ENCODE measurements around the gene COG1.

The COG1 gene

DNA sequence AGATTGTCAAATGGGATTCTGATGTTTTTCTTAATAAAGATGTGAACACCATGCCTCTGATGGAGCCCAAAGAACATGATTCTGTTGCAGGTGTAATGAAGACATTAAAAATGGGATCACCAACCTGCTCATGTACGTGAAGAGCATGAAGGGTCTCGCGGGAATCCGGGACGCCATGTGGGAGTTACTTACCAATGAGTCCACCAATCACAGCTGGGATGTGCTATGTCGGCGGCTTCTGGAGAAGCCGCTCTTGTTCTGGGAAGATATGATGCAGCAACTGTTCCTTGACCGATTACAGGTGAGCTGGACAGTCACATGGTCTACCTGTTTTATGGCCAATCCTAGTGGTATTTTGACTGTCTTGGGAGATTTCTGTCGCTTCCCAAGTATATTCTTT, 7.6 kb downstream of the COG1 start:
- no peak for DNase-seq

DNA sequence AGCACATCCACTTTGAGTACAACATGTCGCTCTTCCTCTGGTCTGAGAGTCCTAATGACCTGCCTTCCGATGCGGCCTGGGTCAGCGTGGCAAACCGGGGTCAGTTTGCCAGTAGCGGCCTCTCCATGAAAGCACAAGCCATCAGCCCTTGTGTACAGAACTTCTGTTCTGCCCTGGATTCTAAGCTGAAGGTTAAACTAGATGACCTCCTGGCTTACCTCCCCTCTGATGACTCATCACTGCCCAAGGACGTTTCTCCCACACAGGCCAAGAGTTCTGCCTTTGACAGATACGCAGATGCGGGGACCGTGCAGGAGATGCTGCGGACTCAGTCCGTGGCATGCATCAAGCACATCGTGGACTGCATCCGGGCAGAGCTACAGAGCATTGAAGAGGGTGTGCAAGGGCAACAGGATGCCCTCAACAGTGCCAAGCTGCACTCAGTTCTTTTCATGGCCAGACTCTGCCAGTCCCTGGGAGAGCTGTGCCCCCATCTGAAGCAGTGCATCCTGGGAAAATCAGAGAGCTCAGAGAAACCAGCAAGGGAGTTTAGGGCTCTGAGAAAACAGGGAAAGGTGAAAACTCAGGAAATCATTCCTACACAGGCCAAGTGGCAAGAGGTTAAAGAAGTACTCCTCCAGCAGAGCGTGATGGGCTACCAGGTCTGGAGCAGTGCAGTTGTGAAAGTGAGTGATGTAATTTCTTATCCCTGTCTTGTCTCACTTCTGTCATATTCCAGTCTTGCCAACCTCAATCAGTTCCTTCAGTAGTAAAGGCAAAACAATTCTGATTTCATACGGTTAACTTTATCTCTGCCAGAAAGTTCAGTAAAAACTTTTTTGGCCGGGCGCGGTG, 8.6 kb downstream of the COG1 start:
- no peak for DNase-seq

DNA sequence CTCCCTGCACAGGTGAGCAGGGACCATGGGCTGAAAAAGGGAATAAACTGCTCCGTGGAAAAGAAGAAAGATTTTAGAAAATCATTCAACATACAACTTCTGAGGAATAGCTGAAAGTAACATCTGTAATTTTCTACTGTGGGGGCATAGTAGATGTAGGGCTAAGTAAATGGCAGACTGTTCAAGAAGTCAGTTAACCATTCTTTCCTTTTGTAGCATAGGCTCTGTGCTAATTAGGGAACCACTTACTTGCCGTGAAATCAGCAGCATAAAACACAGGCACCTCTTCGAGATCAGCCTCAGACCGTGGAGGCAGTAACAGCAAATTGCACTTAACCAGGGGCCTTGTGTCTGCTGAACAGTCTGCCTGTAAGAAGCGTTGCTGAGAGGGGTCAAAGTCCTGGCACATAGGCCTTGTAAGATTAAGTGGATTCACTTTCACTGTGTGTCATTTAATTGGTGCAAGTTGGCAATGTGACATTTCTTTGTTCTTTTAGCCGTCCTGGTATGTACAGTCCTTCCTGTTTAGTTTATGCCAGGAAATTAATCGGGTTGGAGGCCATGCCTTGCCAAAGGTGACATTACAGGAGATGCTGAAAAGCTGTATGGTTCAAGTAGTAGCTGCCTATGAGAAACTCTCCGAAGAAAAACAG, 10.4 kb downstream of the COG1 start:
- no peak for DNase-seq

DNA sequence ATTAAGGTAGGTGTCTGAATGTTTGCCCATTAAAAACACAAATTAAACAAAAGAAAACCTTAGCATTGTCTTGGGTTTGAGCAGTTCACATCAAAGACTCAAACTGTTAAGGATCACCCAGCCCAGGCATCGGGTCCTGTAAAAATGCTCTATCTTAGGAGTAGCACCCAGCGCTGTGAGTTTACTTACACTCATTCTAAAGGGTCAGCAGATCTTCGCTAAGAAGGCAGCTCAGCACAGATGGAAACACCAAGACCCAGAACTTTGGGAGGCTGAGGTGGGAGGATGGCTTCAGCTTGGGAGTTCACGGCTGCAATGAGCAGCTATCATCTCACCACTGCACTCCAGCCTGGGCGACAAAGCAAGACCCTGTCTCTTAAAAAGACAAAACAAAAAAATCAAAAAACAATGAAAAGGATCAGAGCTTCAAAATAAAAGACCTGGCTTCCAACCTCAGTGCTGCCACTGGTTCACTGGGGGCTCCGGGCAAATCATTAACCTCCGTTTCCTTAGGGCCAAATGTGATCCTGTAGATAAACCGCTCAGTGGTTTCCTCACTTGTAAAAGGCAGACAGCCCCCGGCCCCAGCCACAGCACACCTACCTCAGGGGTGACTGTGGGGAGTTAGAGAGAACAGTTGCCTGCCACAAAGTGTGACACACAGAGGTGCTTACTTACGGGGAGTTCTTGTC, 11.1 kb downstream of the COG1 start:
- DNase-seq, result peak; percentile 12

DNA sequence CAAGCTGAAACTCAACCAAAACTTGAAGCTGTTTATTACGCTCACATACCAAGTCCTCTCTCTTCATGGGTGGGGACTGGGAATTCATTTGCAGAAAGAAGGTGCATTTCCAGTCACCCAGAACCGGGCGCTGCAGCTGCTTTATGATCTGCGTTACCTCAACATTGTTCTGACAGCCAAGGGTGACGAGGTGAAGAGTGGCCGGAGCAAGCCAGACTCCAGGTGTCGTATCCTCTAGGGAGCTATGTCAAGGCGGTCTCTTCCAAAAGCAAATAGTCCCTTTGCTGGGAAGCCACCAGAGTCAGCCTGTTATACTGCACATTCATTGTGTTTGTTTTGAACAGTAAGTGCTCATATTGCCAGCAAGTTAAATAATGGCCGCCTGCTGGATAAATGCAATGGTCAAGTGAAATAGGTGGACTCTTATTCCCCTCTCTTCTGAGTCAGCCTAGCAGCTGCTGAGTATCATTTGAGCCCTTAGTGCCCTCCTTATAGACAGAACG, 12.7 kb downstream of the COG1 start:
- no peak for DNase-seq

DNA sequence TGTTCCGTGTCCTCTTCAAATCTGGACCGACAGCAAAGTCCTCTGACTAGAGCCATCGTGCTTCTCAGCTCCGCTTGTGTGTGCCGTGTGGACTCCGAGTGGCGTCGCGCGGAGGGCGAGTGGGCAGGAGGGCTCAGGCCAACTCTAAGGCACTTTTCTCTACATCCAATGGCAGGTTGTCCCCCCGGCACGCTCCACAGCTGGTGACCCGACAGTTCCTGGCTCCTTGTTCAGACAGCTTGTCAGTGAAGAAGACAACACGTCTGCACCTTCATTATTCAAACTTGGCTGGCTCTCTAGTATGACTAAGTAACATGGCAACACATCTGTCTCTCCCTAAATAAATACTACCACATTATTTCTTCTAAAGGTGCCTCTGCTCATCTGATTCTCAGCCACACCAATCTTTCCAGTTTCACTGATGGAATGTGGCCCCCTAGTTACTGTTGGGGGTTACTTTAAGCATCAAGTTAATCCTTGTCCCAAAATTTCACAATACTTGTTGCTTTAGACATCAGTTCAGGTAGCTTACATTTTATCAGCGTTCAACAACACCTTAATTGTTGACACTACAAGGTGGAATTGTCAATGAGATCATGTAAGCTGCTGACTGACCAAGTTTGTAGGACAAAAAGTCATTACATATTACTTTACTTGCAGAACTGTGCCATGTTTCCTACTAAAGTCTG, 15.4 kb downstream of the COG1 start:
- DNase-seq, result no peak

DNA sequence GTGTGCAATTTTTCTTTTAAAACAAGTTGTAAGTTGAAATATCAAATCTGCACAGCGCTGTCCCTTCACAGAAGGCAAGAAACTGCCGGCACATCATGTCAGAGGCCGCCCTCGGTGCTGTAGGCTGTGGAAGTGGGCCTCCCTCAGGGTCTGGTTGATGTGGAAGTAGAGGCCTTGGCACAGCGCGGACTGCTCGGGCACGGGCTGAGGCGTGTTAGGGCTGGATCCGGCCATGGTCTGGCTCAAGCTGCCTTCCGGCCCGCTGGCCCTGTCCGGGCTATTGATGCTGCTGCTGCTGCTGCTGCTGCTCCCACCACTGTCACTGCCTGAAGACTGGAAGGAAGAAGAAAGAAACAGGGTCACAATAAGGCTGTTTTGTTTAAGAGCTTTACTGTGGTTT, 16.6 kb downstream of the COG1 start:
- DNase-seq, result no peak

DNA sequence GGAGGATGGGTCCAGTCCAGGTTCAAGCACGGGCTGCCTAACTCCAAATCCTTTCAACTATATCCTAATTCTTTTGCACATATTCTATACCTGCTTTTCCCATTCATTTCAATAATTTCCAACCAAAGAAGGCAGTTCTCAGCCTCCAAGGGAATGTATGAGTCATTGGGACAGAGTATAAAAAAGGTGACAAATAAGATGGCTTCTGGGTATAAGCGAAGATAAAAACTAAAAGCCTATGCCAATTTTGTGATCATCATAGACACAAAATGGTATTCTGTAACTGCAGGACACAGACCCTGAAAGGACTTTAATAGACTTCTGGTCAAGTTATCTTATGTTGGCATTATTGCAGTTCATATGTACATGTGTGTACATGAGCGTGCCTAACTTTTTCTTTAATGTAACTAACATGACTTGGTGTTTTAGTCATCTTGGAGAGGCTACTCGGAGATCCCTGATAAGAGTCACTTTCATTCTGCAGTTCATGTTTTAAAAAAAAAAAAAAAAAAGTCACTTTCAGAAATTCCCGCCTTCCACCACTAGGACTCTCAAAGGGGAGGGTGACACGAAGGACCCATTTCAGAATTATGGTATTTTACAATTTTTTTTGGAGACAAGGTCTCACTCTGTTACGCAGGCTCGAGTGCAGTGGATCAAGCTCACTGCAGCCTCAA, 17.3 kb downstream of the COG1 start:
- no peak for DNase-seq

DNA sequence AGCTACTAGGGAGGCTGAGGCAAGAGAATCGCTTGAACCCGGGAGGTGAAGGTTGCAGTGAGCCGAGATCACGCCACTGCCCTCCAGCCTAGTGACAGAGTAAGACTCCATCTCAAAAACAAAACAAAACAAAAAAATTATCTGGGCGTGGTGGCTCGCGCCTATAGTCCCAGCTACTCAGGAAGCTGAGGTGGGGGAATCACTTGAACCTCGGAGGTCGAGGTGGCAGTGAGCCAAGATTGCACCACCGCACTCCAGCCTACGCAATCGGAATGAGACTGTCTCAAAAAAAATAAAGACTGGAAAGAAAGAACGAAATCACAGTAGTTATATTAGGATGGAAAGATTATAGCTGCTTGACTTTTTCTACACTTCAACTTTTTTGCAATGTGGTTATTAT, 18.9 kb downstream of the COG1 start:
- DNase-seq, result peak; percentile 57

DNA sequence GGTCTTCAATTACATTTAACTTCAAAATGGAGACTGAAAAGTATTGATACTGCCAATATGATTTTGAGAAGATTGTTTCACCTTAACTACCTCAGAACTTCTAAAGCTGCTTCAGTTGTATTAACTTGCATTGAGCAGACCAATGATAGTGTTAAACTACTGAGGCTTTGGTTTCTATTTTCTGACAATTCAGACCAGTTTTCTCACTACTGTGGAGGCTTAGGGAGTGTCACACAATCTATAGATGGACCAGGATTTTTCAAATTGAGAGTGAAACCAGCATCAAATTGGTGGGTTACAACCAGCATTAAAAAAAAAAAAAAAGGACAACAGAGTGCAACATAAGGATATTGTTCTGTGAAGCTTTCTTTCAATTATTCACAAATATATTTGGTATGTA, 21.2 kb downstream of the COG1 start:
- no peak for DNase-seq

DNA sequence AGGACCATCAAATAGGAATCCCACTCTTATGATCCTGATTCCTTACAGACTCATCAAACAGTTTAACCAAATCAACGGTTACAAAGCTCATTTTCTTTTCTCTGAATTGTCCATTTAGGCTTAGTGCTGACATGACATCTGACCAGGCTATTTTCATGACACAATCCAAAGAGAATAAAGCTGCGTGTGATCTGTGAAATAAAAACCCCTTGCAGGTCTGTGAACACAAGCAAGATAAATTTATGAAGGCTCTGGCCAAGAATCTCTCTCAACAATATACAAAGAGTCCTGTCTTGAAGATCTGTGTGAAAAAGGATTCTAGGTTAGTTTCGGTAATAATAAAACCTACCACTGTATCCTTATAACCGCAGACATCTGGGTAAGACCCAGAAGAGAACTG, 22.0 kb downstream of the COG1 start:
- no peak for DNase-seq

DNA sequence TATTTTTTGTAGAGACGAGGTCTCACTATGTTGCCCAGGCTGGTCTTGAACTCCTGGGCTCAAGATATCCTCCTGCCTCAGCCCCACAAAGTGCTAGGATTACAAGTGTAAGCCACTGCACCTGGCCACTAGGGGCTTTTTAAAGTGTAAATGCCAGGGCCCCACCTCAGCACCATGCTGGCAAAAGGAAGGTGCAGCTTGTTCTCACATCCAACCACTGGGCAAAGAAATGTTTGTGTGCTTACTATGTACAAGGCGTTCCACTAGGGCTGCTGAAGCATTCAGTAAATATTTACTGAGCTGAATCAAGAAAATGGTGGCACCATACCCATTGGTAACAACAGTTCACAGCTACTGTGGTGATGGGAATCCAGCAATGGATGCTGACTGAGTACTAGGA, 22.6 kb downstream of the COG1 start:
- DNase-seq, result no peak

DNA sequence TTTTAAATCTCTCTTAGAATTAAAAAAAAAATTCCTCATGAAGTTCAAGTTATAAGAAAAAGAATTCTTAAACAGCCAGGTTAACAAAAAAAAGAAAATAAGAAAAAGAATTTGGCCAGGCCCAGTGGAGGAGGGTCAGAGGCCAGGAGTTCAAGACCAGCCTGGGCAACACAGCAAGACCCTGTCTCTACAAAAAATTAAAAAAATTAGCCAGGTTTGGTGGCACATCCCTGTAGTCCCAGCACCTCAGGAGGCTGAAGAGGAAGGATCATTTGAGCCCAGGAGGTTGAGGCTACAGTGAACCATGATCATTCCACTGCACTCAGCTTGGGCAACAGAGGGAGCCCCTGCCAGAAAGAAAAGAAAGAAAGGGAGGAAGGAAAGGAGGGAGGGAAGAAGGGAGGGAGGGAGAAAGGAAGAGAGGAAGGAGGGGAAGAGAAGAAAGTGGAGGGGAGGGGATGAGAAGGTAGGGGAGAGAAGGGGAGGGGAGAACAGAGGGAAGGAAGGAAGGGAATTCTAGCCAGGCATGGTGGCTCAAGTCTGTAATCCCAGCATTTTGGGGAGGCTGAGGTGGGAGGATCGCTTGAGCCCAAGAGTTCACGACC, 30.9 kb downstream of the COG1 start:
- DNase-seq, result no peak

DNA sequence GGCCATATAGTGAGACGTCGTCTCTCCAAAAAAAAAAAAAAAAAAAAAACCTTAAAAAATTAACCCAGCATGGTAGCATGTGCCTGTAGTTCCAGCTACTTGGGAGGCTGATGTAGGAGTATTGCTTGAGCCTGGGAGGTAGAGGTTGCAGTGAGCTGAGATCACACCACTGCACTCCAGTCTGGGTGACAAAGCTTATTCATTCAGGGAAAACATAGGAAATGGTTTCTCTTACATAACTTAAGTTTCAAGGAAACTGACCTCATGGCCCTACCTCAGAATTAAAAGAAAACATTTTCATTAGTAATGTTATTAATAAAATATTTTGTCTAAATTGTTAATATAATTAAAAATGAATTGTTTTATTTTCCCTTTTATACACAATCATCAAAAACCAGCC, 31.4 kb downstream of the COG1 start:
- no peak for DNase-seq

DNA sequence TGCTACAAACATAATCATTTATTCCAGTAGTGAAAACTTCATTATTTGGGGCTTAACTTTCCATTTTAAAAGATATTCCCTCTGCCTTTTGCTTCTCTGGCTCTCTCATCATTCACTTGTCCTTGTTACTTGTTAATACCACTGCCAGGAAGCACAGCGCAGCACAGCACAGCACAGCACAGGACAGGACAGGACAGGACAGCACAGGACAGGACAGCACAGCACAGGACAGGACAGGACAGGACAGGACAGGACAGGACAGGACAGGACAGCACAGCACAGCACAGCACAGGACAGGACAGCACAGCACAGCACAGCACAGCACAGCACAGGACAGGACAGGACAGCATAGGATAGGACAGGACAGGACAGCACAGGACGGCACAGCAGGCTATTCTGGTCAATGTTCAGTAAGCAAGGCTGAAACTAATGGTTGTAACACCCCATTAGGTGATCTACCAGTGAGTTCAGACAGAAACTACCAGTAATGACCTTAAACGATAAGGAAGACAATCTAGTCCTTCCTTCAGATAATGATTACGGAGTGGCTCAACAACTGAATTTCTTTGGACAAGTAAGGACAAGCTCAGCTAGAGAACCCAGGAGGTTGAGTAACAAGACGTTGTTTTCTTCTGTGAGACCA, 31.9 kb downstream of the COG1 start:
- DNase-seq, result no peak

DNA sequence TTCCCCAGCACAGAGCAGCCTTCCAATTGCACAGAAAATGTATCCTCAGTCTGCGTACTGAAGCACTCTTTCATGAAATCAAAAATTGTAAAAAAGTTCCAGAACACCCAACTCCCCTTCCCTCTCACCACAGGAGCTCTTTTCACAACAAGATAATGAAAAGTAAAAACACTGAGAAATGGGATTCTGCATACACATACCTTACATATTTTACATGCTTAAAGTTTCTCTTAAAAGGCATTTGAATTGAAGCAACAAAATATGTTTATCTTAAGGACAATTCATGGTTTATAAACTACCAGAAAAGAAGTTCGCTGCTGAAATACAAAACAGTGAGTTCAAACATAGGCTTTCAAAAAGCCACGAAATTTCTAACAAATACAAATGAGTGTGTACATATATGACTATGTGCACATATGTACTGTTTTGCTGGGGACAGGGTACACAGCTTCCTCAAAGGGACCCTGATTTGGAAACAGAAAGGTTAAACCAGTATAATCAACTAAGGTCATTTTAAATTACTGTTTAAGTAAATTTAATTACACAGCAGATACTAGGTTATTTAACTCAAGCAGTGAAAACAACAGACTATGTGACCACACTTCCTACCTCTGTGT, 33.8 kb downstream of the COG1 start:
- no peak for DNase-seq

DNA sequence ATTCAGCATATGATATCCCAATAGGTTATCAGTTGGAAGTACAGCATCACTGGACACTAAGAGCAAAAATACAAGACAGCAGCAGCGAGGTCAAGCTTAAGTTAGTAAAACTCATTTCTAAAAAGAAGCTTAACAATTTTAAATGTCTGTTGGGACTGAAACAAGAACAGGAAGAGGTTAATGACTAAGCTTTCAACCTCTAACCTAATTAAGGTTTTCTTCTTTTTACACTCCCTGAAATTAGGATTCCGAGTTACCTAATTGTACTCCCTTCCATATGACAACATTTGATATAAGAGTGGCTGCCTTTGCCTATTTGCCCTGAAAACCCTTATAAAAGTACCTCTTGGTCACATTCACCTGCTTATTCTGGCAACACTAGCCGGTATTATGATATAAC, 34.5 kb downstream of the COG1 start:
- DNase-seq, result no peak

DNA sequence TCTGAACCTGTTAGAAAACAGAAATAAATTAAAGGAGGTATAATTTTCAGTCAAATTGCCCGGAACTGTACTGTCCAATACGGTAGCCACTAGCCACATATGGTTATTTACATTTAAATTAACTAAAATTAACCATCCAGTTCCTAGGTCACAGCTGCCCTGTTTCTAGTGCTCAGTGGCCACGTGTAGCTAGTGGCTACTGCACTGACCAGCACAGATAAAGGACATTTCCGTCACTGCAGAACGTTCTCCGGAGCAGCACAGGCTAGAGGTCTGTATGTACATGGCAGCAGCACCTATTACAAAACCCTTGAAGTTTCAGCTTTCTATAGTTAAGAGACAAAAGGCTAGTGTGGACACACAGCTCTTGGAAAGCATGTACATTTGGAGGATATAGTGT, 35.1 kb downstream of the COG1 start:
- DNase-seq, result no peak

DNA sequence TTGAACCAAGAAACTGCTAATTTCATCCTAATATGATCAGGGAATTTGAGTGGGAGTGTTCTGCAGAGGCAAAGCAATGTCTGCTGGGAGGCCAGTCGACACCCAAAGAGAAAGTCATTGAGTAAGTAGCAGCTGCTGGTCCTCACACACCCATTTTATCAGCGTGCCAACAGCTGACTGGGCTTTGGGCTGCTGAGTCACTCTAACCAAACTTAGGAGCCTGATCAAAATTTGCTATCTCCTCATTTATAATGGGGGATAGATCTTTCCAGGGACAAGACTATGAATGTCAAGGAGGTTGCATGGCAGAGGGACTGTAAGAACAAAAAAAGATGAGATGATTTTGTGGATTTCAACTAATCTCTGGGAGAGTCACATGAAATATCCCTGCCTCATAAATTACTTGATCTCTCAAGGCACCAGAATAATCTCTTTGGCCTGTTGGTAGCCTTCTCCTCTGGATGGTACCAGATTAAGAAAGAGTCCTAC, 35.9 kb downstream of the COG1 start:
- no peak for DNase-seq

DNA sequence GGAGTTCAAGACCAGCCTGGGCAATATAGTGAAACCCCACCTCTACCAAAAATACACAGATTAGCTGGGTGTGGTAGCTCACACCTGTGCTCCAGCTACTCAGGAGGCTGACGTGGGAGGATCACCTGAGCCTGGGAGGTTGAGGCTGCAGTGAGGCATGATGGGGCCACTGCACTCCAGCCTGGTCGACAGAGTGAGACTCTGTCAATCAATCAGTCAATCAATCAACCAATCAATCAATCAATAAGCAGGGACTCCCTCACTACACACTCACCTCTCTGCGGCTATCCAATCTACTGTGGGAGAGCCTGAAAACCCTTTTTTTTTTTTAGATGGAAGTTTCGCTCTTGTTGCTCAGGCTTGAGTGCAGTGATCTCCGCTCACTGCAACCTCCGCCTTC, 37.2 kb downstream of the COG1 start:
- no peak for DNase-seq

DNA sequence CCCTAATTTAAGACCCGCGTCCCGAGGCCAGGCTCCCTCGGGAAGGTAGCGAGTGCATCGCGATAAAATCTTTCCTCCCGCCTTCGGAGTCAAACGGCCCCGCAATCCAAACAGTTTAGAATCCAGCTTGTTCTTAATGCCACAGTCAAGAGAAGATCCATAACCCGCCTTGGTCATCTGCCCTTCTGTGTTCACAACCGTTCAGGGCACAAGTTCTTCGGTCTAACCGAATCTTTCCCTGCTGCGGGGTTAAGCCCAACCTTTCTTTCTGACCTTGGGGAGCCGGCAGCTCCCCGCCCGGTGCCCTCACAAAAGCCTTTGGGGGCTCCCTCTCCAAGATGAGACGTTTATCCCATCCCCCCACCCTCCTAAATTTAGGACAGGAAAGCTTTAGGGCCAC, 38.5 kb downstream of the COG1 start:
- no peak for DNase-seq
